Heart right ventricle (tissue), 16 donors: ENCODE measurements around the gene BEX3. TPM values are rescaled to one million over a fixed set of nuclear protein-coding genes. Genes with fewer than 3 reads are reported as not detected.

Experiments
- ATAC-seq, 8 donors: fragments of 200-7000 bp; cut with Tn5 transposase; one replicate each; pipeline ENCODE4 v1.9.1; 2020; ENCODE audit warnings: mild to moderate bottlenecking in 8 of 8, moderate library complexity in 8 of 8, moderate number of reproducible peaks in 1 of 8
- DNase-seq, 2 donors: peaks; one replicate each; pipeline ENCODE4 v3.0.0-alpha.2; 2020
- H3K27ac ChIP-seq, 10 donors: fragments of 200-600 bp; sonication (generic) in 2 of 10; one replicate each; pipeline versions ENCODE4 v1.5.0 to v1.8.0; 2020 to 2022; ENCODE audit warnings: mild to moderate bottlenecking in 3 of 10
- H3K27me3 ChIP-seq, 7 donors: fragments of 200-600 bp; one replicate each; pipeline ENCODE4 v1.8.0; 2021 to 2022; ENCODE audit warnings: mild to moderate bottlenecking in 2 of 7
- H3K36me3 ChIP-seq, 9 donors: fragments of 200-600 bp; sonication (generic) in 1 of 9; one replicate each; pipeline versions ENCODE4 v1.5.0 to v1.8.0; 2020 to 2022; ENCODE audit warnings: mild to moderate bottlenecking in 2 of 9
- H3K4me1 ChIP-seq, 9 donors: fragments of 200-600 bp; sonication (generic) in 1 of 9; one replicate each; pipeline versions ENCODE4 v1.5.0 to v1.8.0; 2020 to 2022; ENCODE audit warnings: mild to moderate bottlenecking in 4 of 9
- H3K4me3 ChIP-seq, 10 donors: fragments of 200-600 bp; sonication (generic) in 2 of 10; one replicate each; pipeline versions ENCODE4 v1.5.0 to v1.8.0; 2020 to 2022; ENCODE audit warnings: mild to moderate bottlenecking in 7 of 10, moderate library complexity in 2 of 10
- H3K9me3 ChIP-seq, 11 donors: fragments of 200-600 bp in 10 of 11; sonication (generic) in 2 of 11; one replicate each; pipeline versions ENCODE4 v1.5.0 to v1.8.0; 2013 to 2022; ENCODE audit warnings: mild to moderate bottlenecking in 2 of 11, control low read depth in 1 of 11, moderate library complexity in 1 of 11
- CTCF ChIP-seq, 9 donors: fragments of 200-600 bp; sonication (generic) in 2 of 9; IDR thresholded peaks; one replicate each; pipeline versions ENCODE4 v1.5.0 to v1.8.0; 2021 to 2022; ENCODE audit warnings: antibody characterized with exemption in 9 of 9, mild to moderate bottlenecking in 5 of 9, moderate library complexity in 1 of 9
- WGBS, 2 donors: extraction: QIAGEN DNeasy Blood & Tissue Kit; methylation state at CpG; one replicate each; pipeline ENCODE4 v1.1.7; 2013; ENCODE audit warnings: inconsistent platforms in 1 of 2; 5-methylcytosine and 5-hydroxymethylcytosine counted together
- intact Hi-C, 10 donors: fragments of 100-400 bp; cut with DNase I; formaldehyde crosslinking; loops; one replicate each; pipeline versions ENCODE4 v1.11.1 to v1.14.2; 2022
- polyA plus RNA-seq, 2 donors: library from polyadenylated mRNA; stranded (reverse); fragments of 200-250 nt; gene quantifications; one replicate each; pipeline ENCODE4 v1.2.3, GENCODE V29; 2013
- total RNA-seq, 10 donors: library from RNA; stranded (reverse); fragmentation: NEBNext Ultra II Directional in 3 of 10; extraction: Animal tissue kit (Norgen Biotek cat#: 25700) in 3 of 10; gene quantifications; one replicate each; pipeline versions ENCODE4 v1.2.1 to v1.2.4, GENCODE V29; 2021 to 2023
- donor health status: Arrhythmogenic right ventricular cardiomyopathy.
- donor health status: ischemic (EF 13 %, LVEDD 7.1; RV severe dilation, severe dysfunction).
- donor health status: healthy with polysubstance abuse.
- donor health status: DM: no; HTN: yes; CAD: no.
- donor health status: DM: no; HTN: no; CAD: no.
- donor health status: ischemic (EF 25% LVEDD 6.9; RV normal size, moderate dysfunction).
- donor health status: ischemic (EF 25% LVEDD 5.7; RV mildly dilated, moderate dysfunction).
- donor health status: healthy.
- donor health status: DM: yes; HTN: yes; CAD: no.
- donor health status: Ischemic cardiomyopathy.
- donor health status: ischemic (EF 35%, LVEDD 5.7; RV mildly dilated, moderate dysfunction).
- donor health status: nonischemic (EF 11% LVEDD 7.7; RV severe dilation, severe dysfunction).
- donor health status: DM: yes; HTN: yes; CAD: no.
- donor health status: PGD.
- donor health status: ischemic (EF 29% LVEDD 5.4; RV normal size, mild dysfunction).
- donor health status: nonischemic (EF 23%, LVEDD 6.1; RV moderate dilation, normal function).

The BEX3 gene
- total and polyA plus RNA-seq, 12 donors: 45.3 to 158 (median 132) TPM

GRCh38 chrX:103363046-103363445 lies 13.3 kb upstream of the BEX3 start:
- H3K9me3 ChIP-seq: no peaks in the 10 kb centered on the region
- ATAC-seq (no peak), DNase-seq (no peak)
- H3K4me1 ChIP-seq: peaks cover 0 to under 1% (median 0%) of the 10 kb centered on the region in 9 donors
- WGBS, 2 donors: 92 to 97% methylated on average over 2 of the region's 2 CpGs
- no peak for TF ChIP-seq CTCF (IDR thresholded peaks at IDR 0.05)
- peaks cover 0 to 4% (median 0%) of the 10 kb centered on the region in 7 donors for H3K27me3 ChIP-seq
- no peak overlapping the region for H3K27ac ChIP-seq
- no peak overlapping the region for H3K4me3 ChIP-seq
- intact Hi-C loops: no loop called here
- peaks cover 0 to 5% (median 0%) of the 10 kb centered on the region in 9 donors for H3K36me3 ChIP-seq

- intact Hi-C loops: no loop called here
- Histone ChIP-seq H3K4me3 (no peak overlapping the region), H3K36me3 (no peaks in the 10 kb centered on the region), H3K4me1 (no peaks in the 10 kb centered on the region), H3K9me3 (no peaks in the 10 kb centered on the region), H3K27ac (no peak overlapping the region), H3K27me3 (peaks cover 0 to 22% (median 0%) of the 10 kb centered on the region in 7 donors)
- TF ChIP-seq CTCF (IDR thresholded peaks at IDR 0.05): no peak
- ATAC-seq (no peak), DNase-seq (no peak)
- WGBS, 2 donors: 69 to 90% methylated on average over 1 of the region's 1 CpG
Measured at GRCh38 chrX:103367502-103367901, 8.8 kb upstream of the BEX3 start.

DNA sequence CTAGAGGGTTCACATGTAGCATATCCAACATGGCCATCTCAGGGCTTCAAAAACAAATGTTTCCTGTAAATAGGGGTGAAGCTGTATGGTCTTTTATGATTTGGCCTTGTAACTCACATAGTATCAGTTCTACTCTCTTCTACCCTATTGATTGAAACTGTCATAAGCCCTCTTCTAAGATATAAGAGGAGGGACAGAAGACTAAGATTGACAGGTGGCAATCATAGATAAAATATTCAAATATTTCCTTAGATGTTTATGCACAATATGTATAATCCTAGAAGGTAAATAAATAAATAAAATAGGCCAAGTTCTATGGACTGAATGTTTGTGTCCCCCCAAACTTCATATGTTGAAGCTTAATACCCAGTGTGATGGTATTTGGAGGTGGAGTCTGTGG lies 6.9 kb upstream of the BEX3 start:
- no peaks in the 10 kb centered on the region for H3K4me1 ChIP-seq
- TF ChIP-seq CTCF (IDR thresholded peaks at IDR 0.05): no peak
- H3K9me3 ChIP-seq: no peaks in the 10 kb centered on the region
- H3K27me3 ChIP-seq: peaks cover 0 to 22% (median 0%) of the 10 kb centered on the region in 7 donors
- intact Hi-C loops: no loop called here
- no peaks in the 10 kb centered on the region for H3K36me3 ChIP-seq
- H3K27ac ChIP-seq: no peak overlapping the region
- no peak overlapping the region for H3K4me3 ChIP-seq
- DNase-seq: no peak
- ATAC-seq: no peak

DNA sequence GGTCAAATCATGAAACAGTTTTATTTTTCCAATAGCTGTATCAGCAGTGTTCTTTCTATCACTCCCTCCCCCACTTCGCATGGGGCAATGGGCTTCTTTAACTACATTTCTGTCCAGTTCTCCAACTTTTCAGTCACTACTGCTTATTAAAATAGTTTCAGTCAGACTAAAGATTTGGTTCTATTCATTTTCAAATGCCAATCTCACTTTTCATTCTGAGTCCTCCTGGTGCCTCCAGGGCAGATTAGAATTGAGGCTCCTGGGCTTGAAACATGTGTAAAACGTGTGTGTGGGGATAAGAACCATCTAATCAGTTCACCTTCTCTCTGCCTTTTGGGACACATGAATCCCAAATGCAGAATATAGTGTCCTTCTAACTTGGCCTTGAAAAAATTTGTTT lies 3.5 kb upstream of the BEX3 start:
- DNase-seq (no peak), ATAC-seq (no peak)
- TF ChIP-seq CTCF (IDR thresholded peaks at IDR 0.05): no peak
- H3K36me3 ChIP-seq: no peaks in the 10 kb centered on the region
- peaks cover 0 to 20% (median 0%) of the 10 kb centered on the region in 7 donors for H3K27me3 ChIP-seq
- H3K4me1 ChIP-seq: peaks cover 0 to 7% (median 0%) of the 10 kb centered on the region in 9 donors
- H3K27ac ChIP-seq: no peak overlapping the region
- no peak overlapping the region for H3K4me3 ChIP-seq
- intact Hi-C loops: no loop called here
- H3K9me3 ChIP-seq: no peaks in the 10 kb centered on the region
- 72 to 77% methylated on average over 2 of the region's 2 CpGs for WGBS, 2 donors
